NCI-H1930 (cell line): Measurements from ENCODE around the gene CDKN1A.
"Not testable (repeated sequence)": the region's sequence is repeated elsewhere in the genome, so short reads cannot be mapped to it uniquely, and the experiment has no call there.

Experiments used
- DNase-seq, 2 experiments: peaks; one replicate each; lab custom pipeline; 2025; lab: John Stamatoyannopoulos, UW

CDKN1A gene

DNA sequence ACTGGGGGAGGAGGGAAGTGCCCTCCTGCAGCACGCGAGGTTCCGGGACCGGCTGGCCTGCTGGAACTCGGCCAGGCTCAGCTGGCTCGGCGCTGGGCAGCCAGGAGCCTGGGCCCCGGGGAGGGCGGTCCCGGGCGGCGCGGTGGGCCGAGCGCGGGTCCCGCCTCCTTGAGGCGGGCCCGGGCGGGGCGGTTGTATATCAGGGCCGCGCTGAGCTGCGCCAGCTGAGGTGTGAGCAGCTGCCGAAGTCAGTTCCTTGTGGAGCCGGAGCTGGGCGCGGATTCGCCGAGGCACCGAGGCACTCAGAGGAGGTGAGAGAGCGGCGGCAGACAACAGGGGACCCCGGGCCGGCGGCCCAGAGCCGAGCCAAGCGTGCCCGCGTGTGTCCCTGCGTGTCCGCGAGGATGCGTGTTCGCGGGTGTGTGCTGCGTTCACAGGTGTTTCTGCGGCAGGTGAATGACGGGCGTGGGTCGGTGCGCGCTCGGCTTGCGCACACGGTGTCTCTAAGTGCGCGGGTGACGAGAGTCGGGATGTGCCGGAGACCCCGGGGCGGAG is at the start of gene CDKN1A:
CDKN1A (plus strand) TSS at position 227 of the 555 bp plus-strand sequence. CDS start 5,388 bp downstream, outside the sequence.
- DNase-seq: peak; percentile 58 to 79

DNA sequence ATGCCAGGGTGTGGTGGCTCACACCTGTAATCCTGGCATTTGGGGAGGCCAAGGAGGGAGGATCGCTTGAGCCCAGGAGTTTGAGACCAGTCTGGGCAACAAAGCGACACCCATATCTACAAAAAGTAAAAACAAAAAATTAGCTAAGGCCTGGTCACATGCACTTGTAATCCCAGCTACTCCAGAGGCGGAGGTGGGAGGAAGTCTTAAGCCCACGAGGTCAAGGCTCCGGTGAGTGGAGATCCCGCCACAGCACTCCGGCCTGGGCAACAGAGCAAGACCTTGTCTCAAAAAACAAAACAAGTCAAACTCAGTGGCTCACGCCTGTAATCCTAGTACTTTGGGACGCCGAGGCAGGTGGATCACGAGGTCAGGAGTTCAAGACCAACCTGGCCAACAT is 48.7 kb upstream of the CDKN1A start:
- no peak for DNase-seq

GRCh38 chr6:36631326-36632011 is 47.0 kb upstream of the CDKN1A start:
- no peak for DNase-seq

- no peak for DNase-seq
These were observed 45.1 kb upstream of the CDKN1A start for GRCh38 chr6:36633370-36633769.

DNA sequence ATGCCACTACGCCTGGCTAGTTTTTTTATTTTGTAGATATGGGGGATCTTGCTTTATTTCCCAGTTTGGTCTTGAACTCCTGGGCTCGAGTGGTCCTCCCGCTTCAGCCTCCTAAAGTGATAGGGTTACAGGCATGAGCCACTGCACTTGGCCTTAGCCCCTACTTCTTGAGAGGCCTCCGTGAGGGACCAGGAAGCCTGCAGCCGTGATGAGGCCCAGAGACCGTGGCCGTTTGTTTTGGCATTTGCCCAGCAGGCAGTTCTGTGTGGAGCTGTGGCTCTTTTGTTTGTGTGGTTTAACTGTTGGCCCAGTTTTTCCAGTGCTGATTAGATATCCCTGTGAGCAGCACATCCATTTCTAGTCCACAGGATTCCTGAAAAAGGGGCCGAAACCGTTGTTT is 44.6 kb upstream of the CDKN1A start:
- no peak for DNase-seq

DNA sequence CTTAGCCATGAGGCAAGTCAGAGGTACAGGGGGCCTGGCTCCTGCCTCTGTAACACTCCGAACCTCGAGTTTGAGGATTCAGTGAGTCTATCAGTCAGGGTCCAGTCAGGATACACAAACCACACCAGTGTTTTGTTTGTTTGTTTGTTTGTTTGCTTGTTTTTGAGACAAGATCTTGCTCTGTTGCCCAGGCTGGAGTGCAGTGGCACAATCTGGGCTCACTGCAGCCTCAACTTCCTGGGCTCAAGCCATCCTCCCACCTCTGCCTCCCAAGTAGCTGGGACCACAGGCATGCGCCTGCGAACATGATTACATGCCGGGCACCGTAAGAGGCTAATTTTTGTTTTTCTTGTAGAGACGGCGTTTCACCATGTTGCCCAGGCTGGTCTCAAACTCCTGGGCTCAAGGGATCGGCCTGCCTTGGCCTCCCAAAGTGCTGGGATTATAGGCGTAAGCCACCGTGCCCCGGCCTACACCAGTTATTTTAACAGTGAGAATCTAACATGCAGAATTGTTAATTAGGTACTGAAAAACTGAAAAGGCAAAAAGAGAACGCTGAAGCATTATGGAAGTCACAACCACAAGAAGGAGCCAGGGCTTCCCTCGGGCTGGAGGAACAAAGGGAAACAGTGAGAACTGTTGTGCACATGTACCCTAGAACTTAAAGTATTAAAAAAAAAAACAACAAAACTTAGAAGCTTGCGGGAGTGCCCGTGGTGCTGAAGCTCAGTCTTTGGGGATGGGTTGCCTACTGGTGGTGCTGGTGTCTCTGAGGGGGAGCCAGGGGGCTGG is 44.0 kb upstream of the CDKN1A start:
- no peak for DNase-seq

DNA sequence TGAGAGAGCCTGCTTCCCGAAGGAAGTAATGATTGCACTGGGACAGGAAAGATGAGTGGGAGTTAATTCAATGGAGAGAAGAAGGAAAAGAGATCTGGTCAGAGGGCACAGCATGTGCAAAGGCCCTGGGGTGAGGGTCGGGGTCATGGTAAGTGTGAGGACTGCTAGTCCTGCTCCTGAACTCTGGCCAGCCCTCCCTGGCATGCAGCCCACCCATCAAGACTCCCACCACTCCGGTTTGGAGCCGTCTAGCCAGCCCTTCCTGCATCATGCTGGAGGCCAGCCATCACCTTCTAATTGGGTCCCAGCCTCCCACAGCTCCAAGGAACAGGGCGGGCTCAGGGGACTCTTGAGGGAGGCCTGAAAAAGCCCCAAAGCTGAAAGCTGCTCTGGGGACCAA is 42.2 kb upstream of the CDKN1A start:
- no peak for DNase-seq

DNA sequence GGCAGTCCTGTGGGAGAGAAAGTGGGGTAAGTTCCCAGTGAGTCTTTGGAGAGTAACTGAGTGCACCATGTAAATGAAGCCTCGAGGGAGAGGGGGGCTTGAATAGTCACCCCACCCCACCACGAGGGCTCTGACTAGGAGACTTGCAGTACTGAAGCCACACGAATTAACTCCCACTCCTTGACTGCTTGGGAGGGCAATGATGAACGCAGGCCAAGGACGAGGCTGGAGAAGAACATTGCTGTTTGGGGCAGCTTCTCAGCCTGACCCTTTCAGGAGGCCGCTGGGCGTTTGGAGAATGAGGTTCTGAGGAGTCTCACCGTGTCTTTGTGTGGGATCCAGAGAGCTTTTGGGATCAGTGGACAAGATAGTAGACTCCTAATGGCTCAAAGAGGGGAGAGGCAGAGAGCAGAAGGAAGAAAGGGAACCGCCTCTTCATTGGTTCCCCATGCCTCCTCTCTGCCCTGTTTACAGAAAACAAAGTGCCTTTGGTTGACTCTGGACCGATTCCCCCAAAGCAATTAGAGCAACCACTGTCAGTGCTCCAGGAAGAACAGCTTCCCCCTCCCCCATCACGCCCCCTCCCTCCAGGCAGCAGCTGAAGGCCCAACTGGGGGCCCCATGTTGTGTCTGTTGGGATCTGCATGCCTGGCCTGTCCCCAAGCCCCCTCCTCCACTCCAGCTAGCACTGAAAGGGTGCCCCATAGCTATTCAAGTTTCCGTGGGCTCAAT is 41.7 kb upstream of the CDKN1A start:
- DNase-seq: no peak

- DNase-seq: no peak
These were observed 39.9 kb upstream of the CDKN1A start for GRCh38 chr6:36638579-36638978.

- DNase-seq: no peak
These were observed 39.2 kb upstream of the CDKN1A start for GRCh38 chr6:36639171-36639808.

DNA sequence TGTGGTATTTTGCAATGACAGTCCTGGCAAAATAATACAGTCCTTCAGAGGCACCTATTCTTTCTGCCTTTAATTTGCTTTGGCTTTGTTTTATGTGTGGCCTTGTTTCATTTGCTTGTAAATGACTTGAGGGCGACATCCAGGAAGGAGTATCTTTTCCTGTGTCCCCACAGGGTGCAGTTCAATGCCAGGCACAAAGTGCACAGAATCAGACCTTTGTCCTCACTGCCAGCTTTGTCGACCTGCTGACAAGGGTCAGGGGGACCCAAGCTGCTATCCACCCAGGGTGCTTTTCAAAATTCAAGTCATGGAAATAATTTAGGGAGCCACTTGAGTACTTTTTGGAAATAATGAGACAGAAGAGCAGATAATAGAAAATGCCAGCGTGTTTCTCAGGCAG is 37.0 kb upstream of the CDKN1A start:
- DNase-seq: no peak

DNA sequence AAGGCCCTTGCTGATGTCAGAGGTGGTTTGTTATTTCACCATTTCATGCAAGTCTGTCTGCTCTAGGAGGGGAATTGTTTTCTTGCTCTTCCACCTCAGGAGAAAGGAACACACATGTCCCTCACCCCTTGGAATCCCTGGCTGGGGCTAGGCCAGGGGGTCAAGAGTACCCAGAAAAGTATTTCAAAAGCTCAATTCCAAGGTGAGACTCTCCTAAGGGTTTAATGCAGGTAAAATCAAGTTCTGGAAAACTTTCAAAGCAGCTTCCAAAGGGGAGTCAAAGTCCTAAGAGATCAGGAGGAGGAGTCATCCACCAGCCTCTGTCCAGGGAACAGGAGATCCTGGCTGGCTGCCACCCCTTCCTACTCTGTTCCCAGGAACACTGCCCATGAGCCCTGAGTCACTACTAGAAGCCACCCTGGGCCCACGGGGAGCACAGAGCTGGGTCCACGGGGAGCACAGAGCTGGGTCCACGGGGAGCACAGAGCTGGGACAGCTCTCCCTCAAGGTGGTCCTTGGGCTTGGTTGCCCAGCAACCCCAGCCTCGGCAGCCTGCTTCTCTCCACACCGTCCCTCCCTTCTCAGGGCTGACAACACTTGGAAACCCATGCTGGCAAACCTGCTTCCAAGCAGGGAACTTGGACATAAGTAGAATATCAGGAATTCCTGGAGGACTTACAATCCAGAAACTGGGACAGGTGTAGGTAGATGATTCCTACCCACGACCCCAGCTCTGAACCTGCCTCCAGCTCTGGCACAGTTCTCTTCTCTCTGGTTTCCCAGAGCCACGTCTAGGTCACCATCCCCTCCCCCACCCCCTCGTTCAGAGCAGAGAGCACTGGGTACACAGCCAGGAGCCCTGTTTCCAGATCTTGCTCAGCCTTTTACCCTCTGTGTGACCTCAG is 35.3 kb upstream of the CDKN1A start:
- DNase-seq: no peak

DNA sequence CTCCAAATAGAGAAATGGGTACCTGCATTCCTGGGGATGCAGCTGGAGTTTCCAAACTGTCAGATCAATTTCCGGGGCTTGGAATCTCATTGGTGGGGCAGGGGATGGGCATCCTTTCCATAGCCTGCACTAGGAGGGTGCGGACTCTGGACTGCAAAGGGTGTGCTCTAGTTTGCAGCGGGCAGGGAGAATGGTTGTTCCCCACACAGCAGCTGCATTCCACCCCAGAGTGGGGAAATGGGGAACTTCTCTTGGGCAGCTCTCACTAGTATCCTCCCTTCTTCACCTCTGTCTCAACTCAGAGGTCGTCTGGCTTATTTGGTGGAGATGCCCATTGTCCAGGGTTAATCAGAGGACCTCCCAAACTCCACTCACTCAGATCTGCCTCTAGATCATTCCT is 34.5 kb upstream of the CDKN1A start:
- no peak for DNase-seq

- DNase-seq: no peak
These were observed 29.4 kb upstream of the CDKN1A start for GRCh38 chr6:36649086-36649485.

DNA sequence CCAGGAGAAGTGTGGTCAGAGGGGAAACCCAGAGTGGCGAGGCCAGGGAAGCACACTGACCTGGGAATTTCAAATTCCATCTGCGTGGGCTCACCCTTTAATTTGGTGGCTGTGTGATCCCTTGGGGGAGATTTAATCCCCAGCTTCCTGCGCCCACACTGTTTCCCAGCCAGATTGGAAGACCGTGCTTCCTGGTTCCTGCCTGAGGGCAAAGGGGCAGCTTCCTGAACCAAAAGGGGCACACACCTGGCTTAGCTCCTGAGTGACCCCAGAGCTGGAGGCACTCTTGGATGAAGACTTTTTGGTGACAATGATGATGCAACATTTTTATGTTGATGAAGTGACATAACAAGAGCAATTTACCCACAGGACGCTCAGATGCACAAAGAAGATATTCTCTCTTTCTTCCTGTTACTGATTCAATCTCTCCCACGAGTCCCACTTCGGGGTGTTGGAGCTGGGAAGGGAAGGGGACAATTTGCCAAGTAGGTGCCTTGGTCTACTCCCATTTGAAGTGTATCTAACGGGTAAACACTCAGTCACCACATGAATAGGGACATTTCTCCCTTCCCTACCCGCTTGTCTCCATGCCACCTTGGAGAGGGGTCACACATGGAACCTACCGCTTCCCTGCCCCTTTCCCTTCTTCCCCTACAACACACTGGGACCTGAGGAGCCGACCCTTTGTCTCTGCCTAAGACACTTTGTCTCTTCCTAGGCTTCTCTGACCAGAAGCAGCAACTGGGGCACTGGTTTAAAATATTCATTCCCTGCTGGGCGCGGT is 28.6 kb upstream of the CDKN1A start:
- DNase-seq: no peak

GRCh38 chr6:36650848-36651478 is 27.6 kb upstream of the CDKN1A start:
- DNase-seq: no peak

DNA sequence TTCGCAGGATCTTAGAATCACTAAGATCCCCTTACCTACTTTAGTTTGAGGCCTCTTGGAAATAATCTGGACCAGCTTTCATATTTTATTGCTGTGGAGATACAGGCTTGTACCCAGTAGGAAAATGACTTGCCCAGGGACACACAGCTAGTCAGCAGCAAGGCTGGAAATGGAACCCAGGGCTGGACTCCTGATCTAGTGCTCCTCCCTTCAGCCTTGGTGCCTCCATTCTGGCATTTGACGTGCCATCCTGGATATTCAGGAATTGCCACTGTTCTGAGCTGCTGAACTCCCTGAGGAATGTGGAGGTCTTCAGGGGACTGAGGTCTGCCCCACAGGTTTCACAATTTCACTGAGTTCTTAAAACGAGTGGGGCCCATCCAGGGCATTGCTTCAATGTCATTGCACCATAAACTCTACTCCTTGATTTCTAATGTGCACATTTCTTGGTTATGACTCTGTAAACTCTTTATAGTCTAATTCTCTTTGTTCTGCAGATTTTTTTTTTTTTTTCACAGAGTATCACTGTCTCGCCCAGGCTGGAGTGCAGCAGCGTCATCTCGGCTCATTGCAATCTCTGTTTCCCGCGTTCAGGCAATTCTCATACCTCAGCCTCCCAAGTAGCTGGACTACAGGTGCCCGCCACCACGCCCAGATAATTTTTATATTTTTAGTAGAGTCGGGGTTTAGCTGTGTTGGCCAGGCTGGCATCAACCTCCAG is 26.7 kb upstream of the CDKN1A start:
- no peak for DNase-seq

GRCh38 chr6:36654469-36654868 is 24.0 kb upstream of the CDKN1A start:
- not testable (repeated sequence) for DNase-seq
